ENCODE data around the gene SELENOO. TPM values are rescaled to one million over a fixed set of nuclear protein-coding genes. Genes with fewer than 3 reads are reported as not detected.

SELENOO gene
- total and polyA plus RNA-seq, 3 donors from 2014 or later, result 20.8 to 66.8 (median 57.9) TPM

DNA sequence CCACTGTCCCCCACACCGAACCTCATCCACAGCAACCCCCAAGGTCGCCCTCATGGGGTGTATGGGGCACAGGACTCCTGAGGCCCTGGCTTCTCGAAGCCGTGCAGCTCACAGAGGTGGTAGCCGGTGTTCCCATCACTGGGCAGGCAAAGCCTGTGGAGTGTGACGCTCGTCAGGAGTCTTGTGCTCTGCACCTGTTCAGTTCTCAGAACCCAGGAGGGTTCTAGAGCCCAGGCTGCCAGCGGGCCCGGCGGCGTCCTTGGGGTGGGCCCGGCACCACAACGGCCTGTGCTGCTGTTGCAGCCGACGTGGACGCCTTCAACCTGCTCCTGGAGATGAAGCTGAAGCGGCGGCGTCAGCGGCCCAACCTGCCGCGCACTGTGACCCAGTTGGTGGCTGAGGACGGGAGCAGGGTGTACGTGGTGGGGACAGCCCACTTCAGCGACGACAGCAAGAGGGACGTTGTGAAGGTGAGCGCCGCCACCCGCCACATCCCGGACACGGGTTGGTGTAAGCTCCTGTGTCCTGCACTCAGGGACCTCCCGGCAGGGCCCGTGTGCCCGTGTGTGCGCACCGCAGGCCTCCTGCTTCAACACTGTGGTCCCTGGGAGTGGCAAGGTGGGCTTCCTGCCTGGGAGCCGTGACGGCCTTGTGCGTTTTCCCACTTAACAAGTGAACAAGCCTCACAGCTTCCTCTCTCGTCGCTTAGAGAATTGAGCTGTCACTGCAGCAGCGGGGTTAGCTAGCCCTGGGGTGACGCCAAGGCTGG is 6.6 kb upstream of the SELENOO start:
- intact Hi-C loops (cut with DNase I; ENCODE audit: low total_unique reads), result no loop called here
- DNase-seq, result no peak
- 91 to 93% methylated on average over 20 to 44 of the region's 44 CpGs for WGBS, 2 donors
- Histone ChIP-seq H3K4me1 (peaks cover 21% of the 10 kb centered on the region), H3K36me3 (ENCODE audit: low read depth, missing control alignments) (no peaks in the 10 kb centered on the region), H3K9me3 (no peaks in the 10 kb centered on the region), H3K27me3 (no peaks in the 10 kb centered on the region), H3K4me3 (no peak overlapping the region), H3K27ac (no peak overlapping the region)
- TF ChIP-seq, protein P1, sequence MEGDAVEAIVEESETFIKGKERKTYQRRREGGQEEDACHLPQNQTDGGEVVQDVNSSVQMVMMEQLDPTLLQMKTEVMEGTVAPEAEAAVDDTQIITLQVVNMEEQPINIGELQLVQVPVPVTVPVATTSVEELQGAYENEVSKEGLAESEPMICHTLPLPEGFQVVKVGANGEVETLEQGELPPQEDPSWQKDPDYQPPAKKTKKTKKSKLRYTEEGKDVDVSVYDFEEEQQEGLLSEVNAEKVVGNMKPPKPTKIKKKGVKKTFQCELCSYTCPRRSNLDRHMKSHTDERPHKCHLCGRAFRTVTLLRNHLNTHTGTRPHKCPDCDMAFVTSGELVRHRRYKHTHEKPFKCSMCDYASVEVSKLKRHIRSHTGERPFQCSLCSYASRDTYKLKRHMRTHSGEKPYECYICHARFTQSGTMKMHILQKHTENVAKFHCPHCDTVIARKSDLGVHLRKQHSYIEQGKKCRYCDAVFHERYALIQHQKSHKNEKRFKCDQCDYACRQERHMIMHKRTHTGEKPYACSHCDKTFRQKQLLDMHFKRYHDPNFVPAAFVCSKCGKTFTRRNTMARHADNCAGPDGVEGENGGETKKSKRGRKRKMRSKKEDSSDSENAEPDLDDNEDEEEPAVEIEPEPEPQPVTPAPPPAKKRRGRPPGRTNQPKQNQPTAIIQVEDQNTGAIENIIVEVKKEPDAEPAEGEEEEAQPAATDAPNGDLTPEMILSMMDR (IDR thresholded peaks at IDR 0.05), result no peak
- no peak for TF ChIP-seq POLR2A (IDR thresholded peaks at IDR 0.05)

DNA sequence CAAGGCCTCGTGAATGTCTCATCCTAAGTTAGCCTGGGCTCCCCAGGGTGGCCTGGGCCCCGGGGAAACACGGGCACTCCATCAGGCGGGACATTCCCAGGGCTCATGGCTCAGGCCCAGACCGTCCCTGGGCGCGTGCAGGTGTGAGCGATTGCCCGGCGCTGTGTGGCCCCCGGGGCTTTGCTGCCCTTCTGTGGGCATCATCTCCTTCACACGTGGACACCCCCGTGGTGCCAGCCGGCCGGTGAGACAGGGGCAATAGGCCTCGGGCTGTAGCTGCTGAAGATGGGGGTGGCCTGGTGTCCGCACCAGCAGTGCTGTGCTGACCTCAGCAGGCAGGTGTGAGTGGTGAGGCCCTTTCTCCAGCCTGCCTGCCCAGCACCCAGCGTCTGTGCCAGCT is 4.6 kb upstream of the SELENOO start:
- TF ChIP-seq, protein P1 (IDR thresholded peaks at IDR 0.05), result no peak
- no peak for TF ChIP-seq POLR2A (IDR thresholded peaks at IDR 0.05)
- H3K9me3 ChIP-seq, result no peaks in the 10 kb centered on the region
- WGBS, 2 donors, result 86 to 90% methylated on average over 2 to 18 of the region's 18 CpGs
- no peak for DNase-seq
- no peak overlapping the region for H3K27ac ChIP-seq
- intact Hi-C loops (cut with DNase I; ENCODE audit: low total_unique reads), result no loop called here
- no peaks in the 10 kb centered on the region for H3K36me3 ChIP-seq (ENCODE audit: low read depth, missing control alignments)
- no peak overlapping the region for H3K4me3 ChIP-seq
- peaks cover 7% of the 10 kb centered on the region for H3K4me1 ChIP-seq
- no peaks in the 10 kb centered on the region for H3K27me3 ChIP-seq

DNA sequence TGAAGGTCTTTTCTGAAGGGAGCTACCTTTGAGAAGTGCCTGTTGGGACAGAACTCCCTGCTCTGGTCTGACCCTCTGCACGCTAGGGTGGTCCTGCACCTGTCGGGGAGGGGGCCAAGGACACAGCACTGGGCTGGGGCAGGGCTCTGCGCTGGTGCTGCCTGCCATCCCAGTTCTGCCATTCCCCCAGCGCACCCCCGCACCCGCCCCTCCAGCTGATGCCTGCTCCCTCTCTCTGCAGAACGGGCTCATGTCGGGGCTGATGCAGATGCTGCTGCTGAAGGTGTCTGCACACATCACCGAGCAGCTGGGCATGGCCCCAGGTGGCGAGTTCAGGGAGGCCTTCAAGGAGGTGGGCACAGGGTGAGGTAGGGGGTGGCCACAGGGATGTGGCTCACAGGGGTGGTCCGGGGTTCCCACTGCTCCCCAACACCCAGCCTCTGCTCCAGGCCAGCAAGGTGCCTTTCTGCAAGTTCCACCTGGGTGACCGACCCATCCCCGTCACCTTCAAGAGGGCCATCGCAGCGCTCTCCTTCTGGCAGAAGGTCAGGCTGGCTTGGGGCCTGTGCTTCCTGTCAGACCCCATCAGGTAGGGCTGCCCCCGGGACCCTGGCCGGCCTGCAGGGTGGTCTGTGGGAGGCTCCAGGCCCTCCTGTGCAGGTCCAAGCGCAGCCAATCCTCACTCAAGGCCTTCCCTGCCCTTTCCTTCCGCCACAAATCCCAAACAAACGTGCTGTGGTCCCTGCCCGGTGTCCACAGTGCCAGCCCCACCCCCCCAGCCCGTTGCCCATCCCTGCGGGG is 3.6 kb upstream of the SELENOO start:
- DNase-seq, result no peak
- no peaks in the 10 kb centered on the region for H3K36me3 ChIP-seq (ENCODE audit: low read depth, missing control alignments)
- 89 to 90% methylated on average over 5 to 23 of the region's 23 CpGs for WGBS, 2 donors

DNA sequence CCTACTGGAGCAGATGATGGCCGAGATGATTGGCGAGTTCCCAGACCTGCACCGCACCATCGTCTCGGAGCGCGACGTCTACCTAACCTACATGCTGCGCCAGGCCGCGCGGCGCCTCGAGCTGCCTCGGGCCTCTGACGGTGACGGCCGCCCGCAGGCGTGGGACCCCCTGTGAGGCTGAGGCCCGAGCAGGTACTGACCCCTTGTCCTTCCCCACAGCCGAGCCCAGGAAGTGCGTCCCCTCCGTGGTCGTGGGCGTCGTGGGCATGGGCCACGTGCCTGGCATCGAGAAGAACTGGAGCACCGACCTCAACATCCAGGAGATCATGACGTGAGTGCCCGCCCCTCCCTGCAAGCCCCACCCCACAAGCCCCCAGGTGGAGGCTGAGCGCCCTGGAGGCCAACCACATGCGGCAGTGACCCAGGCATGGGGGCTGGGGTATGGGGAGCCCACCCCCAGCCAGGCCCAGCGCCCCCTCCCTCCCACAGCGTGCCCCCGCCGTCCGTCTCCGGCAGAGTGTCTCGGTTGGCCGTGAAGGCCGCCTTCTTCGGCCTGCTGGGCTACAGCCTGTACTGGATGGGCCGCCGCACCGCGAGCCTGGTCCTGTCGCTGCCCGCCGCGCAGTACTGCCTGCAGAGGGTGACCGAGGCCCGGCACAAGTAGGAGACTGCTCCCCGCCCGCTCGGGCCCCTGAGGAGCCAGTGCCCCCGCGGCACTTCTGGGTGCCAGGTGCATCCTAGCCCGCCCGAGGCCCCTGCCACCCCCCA is 2.8 kb upstream of the SELENOO start:
- 90 to 91% methylated on average over 15 to 54 of the region's 61 CpGs for WGBS, 2 donors
- no peaks in the 10 kb centered on the region for H3K27me3 ChIP-seq
- no peak overlapping the region for H3K27ac ChIP-seq
- intact Hi-C loops (cut with DNase I; ENCODE audit: low total_unique reads), result no loop called here
- H3K9me3 ChIP-seq, result no peaks in the 10 kb centered on the region
- no peak for TF ChIP-seq POLR2A (IDR thresholded peaks at IDR 0.05)
- DNase-seq, result no peak
- peaks cover 19% of the 10 kb centered on the region for H3K4me1 ChIP-seq
- H3K36me3 ChIP-seq (ENCODE audit: low read depth, missing control alignments), result no peaks in the 10 kb centered on the region
- H3K4me3 ChIP-seq, result no peak overlapping the region

More for the DNA sequence above, 3.6 kb upstream of the SELENOO start:
- Histone ChIP-seq H3K27ac (no peak overlapping the region), H3K4me3 (no peak overlapping the region), H3K4me1 (peaks cover 12% of the 10 kb centered on the region), H3K27me3 (no peaks in the 10 kb centered on the region), H3K9me3 (no peaks in the 10 kb centered on the region)
- intact Hi-C loops (cut with DNase I; ENCODE audit: low total_unique reads), result no loop called here
- TF ChIP-seq, protein P1 (IDR thresholded peaks at IDR 0.05), result no peak
- TF ChIP-seq POLR2A (IDR thresholded peaks at IDR 0.05), result no peak

GRCh38 chr22:50198624-50199017 is 2.2 kb upstream of the SELENOO start:
- no peak for DNase-seq
- Histone ChIP-seq H3K36me3 (ENCODE audit: low read depth, missing control alignments) (no peaks in the 10 kb centered on the region), H3K4me1 (peaks cover 19% of the 10 kb centered on the region), H3K9me3 (no peaks in the 10 kb centered on the region), H3K27me3 (no peaks in the 10 kb centered on the region), H3K4me3 (no peak overlapping the region), H3K27ac (no peak overlapping the region)
- WGBS, 2 donors, result 87 to 90% methylated on average over 6 to 16 of the region's 16 CpGs
- TF ChIP-seq, protein P1 (IDR thresholded peaks at IDR 0.05), result no peak
- TF ChIP-seq POLR2A (IDR thresholded peaks at IDR 0.05), result no peak
- intact Hi-C loops (cut with DNase I; ENCODE audit: low total_unique reads), result no loop called here
